Measurements from ENCODE around the gene SLIT2. TPM values are rescaled to one million over a fixed set of nuclear protein-coding genes. Genes with fewer than 3 reads are reported as not detected.

The SLIT2 gene
- not detected for total RNA-seq

GRCh38 chr4:20251796-20252655 is at the start of gene SLIT2:
SLIT2 (plus strand) TSS chr4:20251905; CDS start chr4:20253816, 1,911 bp downstream.
- H3K9me3 Mint-ChIP-seq: no peaks in the 10 kb centered on the region
- peak within 1 kb of the TSS; percentile 34 for H3K4me3 Mint-ChIP-seq
- peak; percentile 4 for DNase-seq
- no peak within 1 kb of the TSS for H3K27ac Mint-ChIP-seq
- H3K4me1 Mint-ChIP-seq (ENCODE audit: low read depth): peaks cover 13% of the 10 kb centered on the region
- intact Hi-C loops (cut with micrococcal nuclease): loop anchor here (5.0 kb wide), 1 partner anchor 165 kb away; no protein-coding TSS in a partner anchor
- peaks cover 46% of the 10 kb centered on the region for H3K27me3 Mint-ChIP-seq (ENCODE audit: low read depth)
- CTCF ChIA-PET: no interaction called here
- no peaks in the 10 kb centered on the region for H3K36me3 Mint-ChIP-seq (ENCODE audit: low read depth)

DNA sequence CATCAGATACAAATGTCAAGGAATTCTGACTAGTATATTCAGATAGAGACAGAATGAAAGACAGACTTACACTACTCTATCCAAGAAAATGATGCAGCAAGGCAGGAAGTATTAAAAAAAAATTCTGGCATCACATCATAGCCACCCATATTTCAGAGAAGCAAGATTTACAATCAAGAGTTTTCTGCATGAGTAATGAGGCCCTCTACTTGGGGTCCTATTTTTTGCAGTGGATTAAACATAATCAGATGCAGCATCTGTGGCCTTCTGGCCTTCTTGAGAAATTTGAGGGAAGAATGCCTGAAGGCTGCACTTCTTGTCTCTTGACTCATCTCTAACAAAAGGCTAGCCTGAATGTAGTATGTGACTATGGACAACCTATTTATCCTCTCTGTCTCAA is 48.2 kb upstream of the SLIT2 start:
- no peaks in the 10 kb centered on the region for H3K27me3 Mint-ChIP-seq (ENCODE audit: low read depth)
- no peaks in the 10 kb centered on the region for H3K9me3 Mint-ChIP-seq
- H3K4me1 Mint-ChIP-seq (ENCODE audit: low read depth): no peaks in the 10 kb centered on the region
- intact Hi-C loops (cut with micrococcal nuclease): no loop called here
- CTCF ChIA-PET: no interaction called here
- no peak for DNase-seq
- H3K27ac Mint-ChIP-seq: no peak overlapping the region
- H3K4me3 Mint-ChIP-seq: no peak overlapping the region
- no peaks in the 10 kb centered on the region for H3K36me3 Mint-ChIP-seq (ENCODE audit: low read depth)

DNA sequence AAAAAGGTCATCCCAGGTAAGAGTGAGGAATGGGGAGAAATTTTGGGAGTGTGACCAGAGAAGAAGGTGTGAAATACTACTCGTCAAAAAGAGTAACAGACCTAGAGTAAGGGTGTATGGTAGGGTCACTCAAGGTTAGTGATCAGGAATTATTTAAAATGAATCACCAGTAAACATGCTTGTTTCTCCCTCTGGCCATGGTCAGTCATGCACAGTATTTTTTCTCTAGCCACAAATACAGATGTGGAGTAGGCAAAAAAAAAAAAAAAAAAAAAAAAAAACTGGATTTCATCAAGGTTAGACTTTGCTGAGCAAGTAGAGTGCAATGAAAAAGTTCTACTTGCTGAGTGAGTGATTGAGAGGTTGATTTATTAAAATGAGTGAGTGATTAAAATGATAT is 34.2 kb upstream of the SLIT2 start:
- no peaks in the 10 kb centered on the region for H3K27me3 Mint-ChIP-seq (ENCODE audit: low read depth)

GRCh38 chr4:20217951-20218350 is 33.8 kb upstream of the SLIT2 start:
- peaks cover 11% of the 10 kb centered on the region for H3K9me3 Mint-ChIP-seq
- H3K27ac Mint-ChIP-seq: no peak overlapping the region
- H3K36me3 Mint-ChIP-seq (ENCODE audit: low read depth): no peaks in the 10 kb centered on the region
- no peak overlapping the region for H3K4me3 Mint-ChIP-seq
- CTCF ChIA-PET: no interaction called here
- no peaks in the 10 kb centered on the region for H3K27me3 Mint-ChIP-seq (ENCODE audit: low read depth)
- DNase-seq: no peak
- intact Hi-C loops (cut with micrococcal nuclease): no loop called here
- H3K4me1 Mint-ChIP-seq (ENCODE audit: low read depth): no peaks in the 10 kb centered on the region

More for the DNA sequence above, 34.2 kb upstream of the SLIT2 start:
- H3K4me1 Mint-ChIP-seq (ENCODE audit: low read depth): no peaks in the 10 kb centered on the region
- H3K4me3 Mint-ChIP-seq: no peak overlapping the region
- intact Hi-C loops (cut with micrococcal nuclease): no loop called here
- H3K27ac Mint-ChIP-seq: no peak overlapping the region
- no peak for DNase-seq
- H3K9me3 Mint-ChIP-seq: peaks cover 7% of the 10 kb centered on the region
- H3K36me3 Mint-ChIP-seq (ENCODE audit: low read depth): no peaks in the 10 kb centered on the region
- CTCF ChIA-PET: no interaction called here

- no peak for DNase-seq
- no peaks in the 10 kb centered on the region for H3K27me3 Mint-ChIP-seq (ENCODE audit: low read depth)
- H3K4me1 Mint-ChIP-seq (ENCODE audit: low read depth): no peaks in the 10 kb centered on the region
- intact Hi-C loops (cut with micrococcal nuclease): no loop called here
- H3K4me3 Mint-ChIP-seq: no peak overlapping the region
- H3K9me3 Mint-ChIP-seq: peaks cover 17% of the 10 kb centered on the region
- no peaks in the 10 kb centered on the region for H3K36me3 Mint-ChIP-seq (ENCODE audit: low read depth)
- CTCF ChIA-PET: no interaction called here
- H3K27ac Mint-ChIP-seq: no peak overlapping the region
These were observed 32.2 kb upstream of the SLIT2 start for GRCh38 chr4:20219521-20219920.

- no peak for DNase-seq
- Mint-ChIP-seq H3K4me3 (no peak overlapping the region), H3K36me3 (ENCODE audit: low read depth) (no peaks in the 10 kb centered on the region), H3K27ac (no peak overlapping the region), H3K4me1 (ENCODE audit: low read depth) (no peaks in the 10 kb centered on the region), H3K9me3 (peaks cover under 1% of the 10 kb centered on the region), H3K27me3 (ENCODE audit: low read depth) (no peaks in the 10 kb centered on the region)
- intact Hi-C loops (cut with micrococcal nuclease): no loop called here
- CTCF ChIA-PET: no interaction called here
These were observed 13.7 kb upstream of the SLIT2 start for GRCh38 chr4:20237894-20238537.

DNA sequence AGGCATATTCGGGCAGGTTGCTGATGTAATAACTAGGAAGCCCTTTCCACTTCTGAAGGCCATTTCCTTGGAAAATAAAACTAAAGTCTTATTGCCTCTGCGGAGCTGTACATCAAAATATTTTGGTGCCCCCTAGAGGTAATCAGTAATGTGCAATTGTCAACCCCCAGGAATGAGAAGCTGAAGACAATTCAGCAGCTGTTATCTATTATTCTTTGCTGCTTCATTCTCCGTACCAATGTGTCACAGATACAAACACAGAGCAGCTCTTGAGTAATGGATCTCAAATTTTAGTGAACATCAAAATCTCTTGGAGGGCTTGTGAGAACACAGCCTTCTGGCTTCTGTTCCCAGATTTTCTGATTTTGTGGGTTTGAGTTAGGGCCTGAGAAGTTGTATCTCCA is 3.5 kb upstream of the SLIT2 start:
- H3K27me3 Mint-ChIP-seq (ENCODE audit: low read depth): peaks cover 19% of the 10 kb centered on the region
- H3K4me1 Mint-ChIP-seq (ENCODE audit: low read depth): peaks cover 12% of the 10 kb centered on the region
- no peaks in the 10 kb centered on the region for H3K36me3 Mint-ChIP-seq (ENCODE audit: low read depth)
- H3K27ac Mint-ChIP-seq: no peak overlapping the region
- CTCF ChIA-PET: interaction anchor here (0.6 to 1.4 kb wide), 5 partner anchors 13 to 1548 kb away, joined by 3 read pairs; no protein-coding TSS in a partner anchor
- intact Hi-C loops (cut with micrococcal nuclease): loop anchor here (1.0 kb wide), 2 partner anchors 1024 to 1559 kb away; no protein-coding TSS in a partner anchor
- no peak overlapping the region for H3K4me3 Mint-ChIP-seq
- peaks cover 5% of the 10 kb centered on the region for H3K9me3 Mint-ChIP-seq
- no peak for DNase-seq

GRCh38 chr4:20249333-20249732 is 2.4 kb upstream of the SLIT2 start:
- no peaks in the 10 kb centered on the region for H3K9me3 Mint-ChIP-seq
- intact Hi-C loops (cut with micrococcal nuclease): no loop called here
- H3K27ac Mint-ChIP-seq: no peak overlapping the region
- H3K4me1 Mint-ChIP-seq (ENCODE audit: low read depth): peaks cover 12% of the 10 kb centered on the region
- H3K27me3 Mint-ChIP-seq (ENCODE audit: low read depth): peaks cover 29% of the 10 kb centered on the region
- CTCF ChIA-PET: no interaction called here
- no peak overlapping the region for H3K4me3 Mint-ChIP-seq
- no peaks in the 10 kb centered on the region for H3K36me3 Mint-ChIP-seq (ENCODE audit: low read depth)
- no peak for DNase-seq

GRCh38 chr4:20251031-20251795 is 492 bp upstream of the SLIT2 start:
- intact Hi-C loops (cut with micrococcal nuclease): loop anchor here (5.0 kb wide), 1 partner anchor 166 kb away; no protein-coding TSS in a partner anchor

GRCh38 chr4:20252656-20253282 is 1.1 kb downstream of the SLIT2 start:
- intact Hi-C loops (cut with micrococcal nuclease): loop anchor here (5.0 kb wide), 1 partner anchor 165 kb away; no protein-coding TSS in a partner anchor
- CTCF ChIA-PET: no interaction called here
- peak overlapping the region; percentile 34 for H3K4me3 Mint-ChIP-seq
- H3K27ac Mint-ChIP-seq: no peak overlapping the region
- no peaks in the 10 kb centered on the region for H3K36me3 Mint-ChIP-seq (ENCODE audit: low read depth)
- DNase-seq: peak; percentile 3
- peaks cover 46% of the 10 kb centered on the region for H3K27me3 Mint-ChIP-seq (ENCODE audit: low read depth)
- H3K4me1 Mint-ChIP-seq (ENCODE audit: low read depth): peaks cover 13% of the 10 kb centered on the region
- H3K9me3 Mint-ChIP-seq: no peaks in the 10 kb centered on the region

More at GRCh38 chr4:20251031-20251795, 492 bp upstream of the SLIT2 start:
- Mint-ChIP-seq H3K9me3 (no peaks in the 10 kb centered on the region), H3K4me3 (peak overlapping the region; percentile 34), H3K36me3 (ENCODE audit: low read depth) (no peaks in the 10 kb centered on the region), H3K4me1 (ENCODE audit: low read depth) (peaks cover 13% of the 10 kb centered on the region), H3K27ac (no peak overlapping the region), H3K27me3 (ENCODE audit: low read depth) (peaks cover 43% of the 10 kb centered on the region)
- DNase-seq: peak; percentile 21
- CTCF ChIA-PET: no interaction called here

- intact Hi-C loops (cut with micrococcal nuclease): loop anchor here (5.0 kb wide), 1 partner anchor 164 kb away; no protein-coding TSS in a partner anchor
- Mint-ChIP-seq H3K4me3 (no peak overlapping the region), H3K36me3 (ENCODE audit: low read depth) (no peaks in the 10 kb centered on the region), H3K27me3 (ENCODE audit: low read depth) (peaks cover 46% of the 10 kb centered on the region), H3K4me1 (ENCODE audit: low read depth) (peaks cover 13% of the 10 kb centered on the region), H3K27ac (no peak overlapping the region), H3K9me3 (no peaks in the 10 kb centered on the region)
- CTCF ChIA-PET: no interaction called here
- DNase-seq: no peak
These were observed 1.6 kb downstream of the SLIT2 start for GRCh38 chr4:20253283-20253734.

All from activated naive CD4-positive, alpha-beta T cell treated with anti-CD3 and anti-CD28 coated beads for 36 hours (primary cell).